HCT116 (cell line): ENCODE data around the gene MAPK8. TPM values are rescaled to one million over a fixed set of nuclear protein-coding genes. Genes with fewer than 3 reads are reported as not detected.

ENCODE experiments used
- ATAC-seq: fragments of 200-7000 bp; cut with Tn5 transposase; 2 replicates; pipeline ENCODE4 v1.9.1; 2020; ENCODE audit warnings: mild to moderate bottlenecking, moderate library complexity
- BruUV-seq: library from RNA; stranded (reverse); fragments of 400-500 nt; replicated peaks from 2 replicates; lab custom pipeline; 2021; lab: Mats Ljungman, UMichigan
- CTCF ChIA-PET: fragments of 300-600 bp; sonication (Branson Sonifier 250); formaldehyde crosslinking; loops from one replicate; lab custom pipeline; 2021; ENCODE audit warnings: antibody characterized with exemption; lab: Charles Lee
- POLR2A ChIA-PET: fragments of 300-600, 350-600 bp; sonication (Branson Sonifier 250); formaldehyde crosslinking; loops from one replicate; lab custom pipeline; 2021; ENCODE audit warnings: antibody characterized with exemption; lab: Charles Lee
- RAD21 ChIA-PET, 2 experiments: fragments of 300-600 bp; sonication (Branson Sonifier 250); formaldehyde crosslinking; loops; one replicate each; lab custom pipeline; 2023; ENCODE audit warnings: low total read pairs in 2 of 2; ENCODE audit not compliant: uncharacterized antibody in 2 of 2, unreplicated experiment in 2 of 2, low non-redundant PET in 1 of 2; lab: Charles Lee
- DNase-seq: peaks from one replicate; pipeline ENCODE4 v3.0.0-alpha.2; 2010; ENCODE audit warnings: low read depth, low spot score
- H2AFZ ChIP-seq: fragments of 200-600 bp; shearing (Covaris generic), sonication (generic); 2 replicates; pipeline ENCODE4 v1.6.1; 2017; ENCODE audit warnings: low read depth, mixed run types, mixed read lengths, antibody characterized with exemption, low read length; ENCODE audit not compliant: poor library complexity, severe bottlenecking
- H3K27ac ChIP-seq: 2 replicates; pipeline ENCODE4 v1.5.1; 2012; ENCODE audit warnings: low read depth, low read length
- H3K27me3 ChIP-seq: fragments of 200-600 bp; sonication (generic); 2 replicates; pipeline ENCODE4 v1.6.1; 2016; ENCODE audit warnings: mixed run types, low read length, mixed read lengths; ENCODE audit not compliant: insufficient read depth
- H3K36me3 ChIP-seq, 2 experiments: fragments of 200-500 bp in 1 of 2; fragments of 200-600 bp in 1 of 2; sonication (Bioruptor generic) in 1 of 2; sonication (generic) in 1 of 2; 2 replicates each; pipeline versions ENCODE4 v1.5.1 to v1.6.1; 2014 to 2016; ENCODE audit warnings: low read length in 2 of 2, inconsistent platforms in 1 of 2, mixed read lengths in 1 of 2, mixed run types in 1 of 2; ENCODE audit not compliant: insufficient read depth in 2 of 2, control insufficient read depth in 1 of 2
- H3K4me1 ChIP-seq, 2 experiments: fragments of 200-600 bp in 1 of 2; sonication (generic) in 1 of 2; 2 replicates each; pipeline versions ENCODE4 v1.5.1 to v1.6.1; 2012 to 2017; ENCODE audit warnings: low read length in 2 of 2, inconsistent platforms in 1 of 2, mild to moderate bottlenecking in 1 of 2, mixed read lengths in 1 of 2, mixed run types in 1 of 2, moderate library complexity in 1 of 2; ENCODE audit not compliant: insufficient read depth in 2 of 2, control insufficient read depth in 1 of 2
- H3K4me2 ChIP-seq: fragments of 200-600 bp; sonication (generic); 2 replicates; pipeline ENCODE4 v1.6.1; 2017; ENCODE audit warnings: mixed run types, low read length, mixed read lengths
- H3K4me3 ChIP-seq, 2 experiments: fragments of 200-600 bp in 1 of 2; sonication (generic) in 1 of 2; replicated peaks in 1 of 2; 2 replicates each; pipeline ENCODE4 v1.5.1; 2011 to 2016; ENCODE audit warnings: low read length in 2 of 2, control low read depth in 1 of 2, low read depth in 1 of 2, mild to moderate bottlenecking in 1 of 2, mixed read lengths in 1 of 2, mixed run types in 1 of 2
- H3K79me2 ChIP-seq: fragments of 200-600 bp; sonication (generic); 2 replicates; pipeline ENCODE4 v1.6.1; 2017; ENCODE audit warnings: mild to moderate bottlenecking, mixed run types, low read length, moderate library complexity, mixed read lengths; ENCODE audit not compliant: insufficient read depth
- H3K9ac ChIP-seq: fragments of 200-600 bp; sonication (generic); 2 replicates; pipeline ENCODE4 v1.6.1; 2016; ENCODE audit warnings: low read length, mixed read lengths
- H3K9me2 ChIP-seq: fragments of 200-600 bp; sonication (generic), shearing (Covaris generic); 2 replicates; pipeline ENCODE4 v1.6.1; 2017; ENCODE audit warnings: mixed run types, mild to moderate bottlenecking, moderate library complexity; ENCODE audit not compliant: insufficient read depth
- H3K9me3 ChIP-seq, 2 experiments: fragments of 200-500 bp in 1 of 2; fragments of 200-600 bp in 1 of 2; sonication (Bioruptor generic) in 1 of 2; sonication (generic) in 1 of 2; 2 replicates each; pipeline ENCODE4 v1.6.1; 2014 to 2017; ENCODE audit warnings: low read length in 2 of 2, mixed read lengths in 2 of 2, inconsistent platforms in 1 of 2, low read depth in 1 of 2, mild to moderate bottlenecking in 1 of 2, mixed run types in 1 of 2, moderate library complexity in 1 of 2; ENCODE audit not compliant: control insufficient read depth in 1 of 2, insufficient read depth in 1 of 2
- H4K20me1 ChIP-seq: fragments of 200-600 bp; sonication (generic), shearing (Covaris generic); 2 replicates; pipeline ENCODE4 v1.6.1; 2017; ENCODE audit warnings: mixed run types, mild to moderate bottlenecking, moderate library complexity; ENCODE audit not compliant: insufficient read depth
- CEBPB ChIP-seq: IDR thresholded peaks from 2 replicates; pipeline ENCODE4 v1.6.1; 2012; ENCODE audit warnings: low read depth
- CTCF ChIP-seq, 3 experiments: fragments of 200-600 bp in 1 of 3; sonication (generic) in 1 of 3; IDR thresholded peaks in 2 of 3; conservative IDR thresholded peaks in 1 of 3; 2 replicates each; pipeline ENCODE4 v1.5.1; 2012 to 2017; ENCODE audit warnings: low read depth in 2 of 3, low read length in 2 of 3, antibody characterized with exemption in 1 of 3, borderline replicate concordance in 1 of 3, control low read depth in 1 of 3, mild to moderate bottlenecking in 1 of 3, mixed read lengths in 1 of 3, mixed run types in 1 of 3, moderate library complexity in 1 of 3; ENCODE audit not compliant: insufficient read depth in 1 of 3
- EGR1 ChIP-seq: IDR thresholded peaks from 2 replicates; pipeline ENCODE4 v1.6.1; 2012; ENCODE audit warnings: low read depth
- EZH2phosphoT487 ChIP-seq: fragments of 200-600 bp; IDR thresholded peaks from 2 replicates; pipeline ENCODE4 v1.6.1; 2018; ENCODE audit warnings: antibody characterized with exemption, borderline replicate concordance
- FOSL1 ChIP-seq: IDR thresholded peaks from 2 replicates; pipeline ENCODE4 v1.6.1; 2012; ENCODE audit warnings: low read depth
- JUND ChIP-seq: IDR thresholded peaks from 2 replicates; pipeline ENCODE4 v1.6.1; 2012
- MAX ChIP-seq: IDR thresholded peaks from 2 replicates; pipeline ENCODE4 v1.6.1; 2012
- POLR2AphosphoS5 ChIP-seq: IDR thresholded peaks from 2 replicates; pipeline ENCODE4 v1.6.1; 2011; ENCODE audit warnings: mild to moderate bottlenecking, low read depth, low read length, moderate library complexity
- SIN3A ChIP-seq: IDR thresholded peaks from 2 replicates; pipeline ENCODE4 v1.6.1; 2012; ENCODE audit warnings: low read depth
- SP1 ChIP-seq: IDR thresholded peaks from 2 replicates; pipeline ENCODE4 v1.6.1; 2012; ENCODE audit warnings: low read depth
- TCF7L2 ChIP-seq: IDR thresholded peaks from 2 replicates; pipeline ENCODE4 v1.7.0; 2011; ENCODE audit warnings: borderline replicate concordance, inconsistent platforms; ENCODE audit not compliant: insufficient read depth, insufficient read length; ENCODE audit errors: extremely low read depth
- YY1 ChIP-seq: IDR thresholded peaks from 2 replicates; pipeline ENCODE4 v1.6.1; 2011; ENCODE audit warnings: low read length, low read depth, moderate library complexity, mild to moderate bottlenecking; ENCODE audit not compliant: insufficient replicate concordance; ENCODE audit errors: extremely low read depth
- ZFX ChIP-seq: fragments of 450-650 bp; IDR thresholded peaks from 2 replicates; pipeline ENCODE4 v1.6.1; 2017
- intact Hi-C: fragments of 100-400 bp; cut with micrococcal nuclease; formaldehyde crosslinking; loops from 2 replicates; pipeline ENCODE4 v1.10.0; 2022
- total RNA-seq: library from RNA; stranded (reverse); gene quantifications from one replicate; pipeline ENCODE4 v1.2.1, GENCODE V29; 2021; ENCODE audit not compliant: unreplicated experiment

Gene MAPK8
- total RNA-seq, 1 experiment from 2014 or later = 71.0 TPM

- Histone ChIP-seq H3K79me2 (no peaks in the 10 kb centered on the region), H3K9me2 (no peaks in the 10 kb centered on the region), H3K9me3 (peaks cover 0 to 4% of the 10 kb centered on the region in 2 experiments; a peak in 1 of 4 replicates), H3K4me3 (no peak overlapping the region), H3K9ac (no peak overlapping the region), H3K4me2 (no peak overlapping the region), H4K20me1 (no peaks in the 10 kb centered on the region), H3K36me3 (no peaks in the 10 kb centered on the region), H3K4me1 (peaks cover 2 to 7% of the 10 kb centered on the region in 2 experiments; a peak in 2 of 4 replicates), H3K27me3 (no peaks in the 10 kb centered on the region), H2AFZ (no peak overlapping the region), H3K27ac (no peak overlapping the region)
- intact Hi-C loops = no loop called here
- no TSS peak for BruUV-seq
- no peak for DNase-seq
- no peak for ATAC-seq
- RAD21 ChIA-PET = no interaction called here
- POLR2A ChIA-PET = no interaction called here
- no peak for TF ChIP-seq FOSL1
- TF ChIP-seq POLR2AphosphoS5 = no peak
- TF ChIP-seq EZH2phosphoT487 = no peak
- TF ChIP-seq ZFX = no peak
- TF ChIP-seq YY1 = no peak
- no peak for TF ChIP-seq SIN3A
- TF ChIP-seq TCF7L2 = no peak
- no peak for TF ChIP-seq MAX
- CTCF ChIA-PET = no interaction called here
Observed at GRCh38 chr10:48286356-48286755, 20.1 kb upstream of the MAPK8 start.

- ChIA-PET CTCF (no interaction called here), POLR2A (no interaction called here), RAD21 (no interaction called here)
- peaks cover 2 to 7% of the 10 kb centered on the region in 2 experiments; a peak in 2 of 4 replicates for H3K4me1 ChIP-seq
- H4K20me1 ChIP-seq = no peaks in the 10 kb centered on the region
- no peak overlapping the region for H3K9ac ChIP-seq
- H3K79me2 ChIP-seq = no peaks in the 10 kb centered on the region
- H3K27me3 ChIP-seq = no peaks in the 10 kb centered on the region
- H3K9me2 ChIP-seq = no peaks in the 10 kb centered on the region
- no peak overlapping the region for H3K27ac ChIP-seq
- H3K4me3 ChIP-seq = no peak overlapping the region
- H3K36me3 ChIP-seq = no peaks in the 10 kb centered on the region
- DNase-seq = no peak
- no peak overlapping the region for H3K4me2 ChIP-seq
- H3K9me3 ChIP-seq = peaks cover 0 to 4% of the 10 kb centered on the region in 2 experiments; a peak in 1 of 4 replicates
- intact Hi-C loops = no loop called here
- no peak overlapping the region for H2AFZ ChIP-seq
- BruUV-seq = no TSS peak
- no peak for ATAC-seq
- TF ChIP-seq CTCF (IDR thresholded peaks at IDR 0.05 in 2 of 3, conservative IDR thresholded peaks at IDR 0.05 in 1 of 3; ENCODE audit: borderline replicate concordance in 1 of 3, insufficient read depth in 1 of 3, low read depth in 2 of 3, low read length in 2 of 3) (no peak), JUND (no peak), TCF7L2 (no peak), EGR1 (no peak), SP1 (no peak), SIN3A (no peak), FOSL1 (no peak), CEBPB (no peak)
Observed at GRCh38 chr10:48287417-48288391, 18.8 kb upstream of the MAPK8 start.
